SU-DHL-6 (cell line): ENCODE results near the gene INO80.

Experiments
- H2AFZ ChIP-seq: fragments of 200-600 bp; sonication (generic); 2 replicates; pipeline ENCODE4 v1.6.1; 2014; ENCODE audit warnings: low read depth, mild to moderate bottlenecking, moderate library complexity, mixed read lengths, antibody characterized with exemption, low read length; ENCODE audit not compliant: severe bottlenecking
- H3F3A ChIP-seq: fragments of 200-600 bp; shearing (Covaris generic); 2 replicates; pipeline ENCODE4 v1.6.0; 2016; ENCODE audit warnings: antibody characterized with exemption, mild to moderate bottlenecking; ENCODE audit not compliant: insufficient read depth
- H3K27ac ChIP-seq: fragments of 200-600 bp; sonication (generic); 2 replicates; pipeline ENCODE4 v1.5.1; 2016; ENCODE audit warnings: low read depth, mild to moderate bottlenecking, low read length, moderate library complexity, mixed read lengths
- H3K27me3 ChIP-seq: fragments of 200-600 bp; sonication (generic), shearing (Covaris generic); 2 replicates; pipeline ENCODE4 v1.6.0; 2014; ENCODE audit warnings: mild to moderate bottlenecking, low read length
- H3K36me3 ChIP-seq: fragments of 200-600 bp; sonication (generic); 2 replicates; pipeline ENCODE4 v1.6.1; 2014; ENCODE audit warnings: mild to moderate bottlenecking, low read length, mixed read lengths
- H3K4me2 ChIP-seq: fragments of 300-600, 200-600 bp; shearing (Covaris generic), sonication (generic); 2 replicates; pipeline ENCODE4 v1.6.0; 2014; ENCODE audit warnings: low read length, low read depth, mild to moderate bottlenecking; ENCODE audit not compliant: poor library complexity, severe bottlenecking
- H3K4me3 ChIP-seq: fragments of 200-600 bp; sonication (generic); 2 replicates; pipeline ENCODE4 v1.5.1; 2014; ENCODE audit warnings: antibody characterized with exemption, low read length, mild to moderate bottlenecking, mixed read lengths; ENCODE audit not compliant: insufficient read depth, poor library complexity, severe bottlenecking
- H3K79me2 ChIP-seq: fragments of 200-600 bp; sonication (generic); 2 replicates; pipeline ENCODE4 v1.6.1; 2014; ENCODE audit warnings: mild to moderate bottlenecking, low read length, moderate library complexity; ENCODE audit not compliant: insufficient read depth
- H3K9ac ChIP-seq: fragments of 200-600 bp; sonication (generic); 2 replicates; pipeline ENCODE4 v1.7.0; 2014; ENCODE audit warnings: mild to moderate bottlenecking, low read length
- H3K9me2 ChIP-seq: fragments of 200-600 bp; sonication (generic); replicated peaks from 2 replicates; pipeline ENCODE4 v1.6.1; 2014; ENCODE audit warnings: low read length; ENCODE audit not compliant: insufficient read depth
- H3K9me3 ChIP-seq: fragments of 200-600 bp; sonication (generic); 2 replicates; pipeline ENCODE4 v1.6.1; 2014; ENCODE audit warnings: low read length, mixed read lengths; ENCODE audit not compliant: insufficient read depth
- H4K20me1 ChIP-seq: fragments of 200-600 bp; sonication (generic); 2 replicates; pipeline ENCODE4 v1.6.1; 2014; ENCODE audit warnings: low read depth, mild to moderate bottlenecking, antibody characterized with exemption, low read length, moderate library complexity, mixed read lengths
- CTCF ChIP-seq: fragments of 200-600 bp; sonication (generic); IDR thresholded peaks from one replicate; pipeline ENCODE4 v1.5.1; 2017; ENCODE audit warnings: antibody characterized with exemption, mild to moderate bottlenecking, low read length, moderate library complexity; ENCODE audit not compliant: insufficient read depth, poor library complexity, severe bottlenecking
- EZH2phosphoT487 ChIP-seq: fragments of 200-600 bp; sonication (generic), shearing (Covaris generic); conservative IDR thresholded peaks from 2 replicates; pipeline ENCODE4 v1.6.1; 2018; ENCODE audit warnings: mild to moderate bottlenecking, antibody characterized with exemption, low read length, moderate library complexity, mixed read lengths

The INO80 gene

DNA sequence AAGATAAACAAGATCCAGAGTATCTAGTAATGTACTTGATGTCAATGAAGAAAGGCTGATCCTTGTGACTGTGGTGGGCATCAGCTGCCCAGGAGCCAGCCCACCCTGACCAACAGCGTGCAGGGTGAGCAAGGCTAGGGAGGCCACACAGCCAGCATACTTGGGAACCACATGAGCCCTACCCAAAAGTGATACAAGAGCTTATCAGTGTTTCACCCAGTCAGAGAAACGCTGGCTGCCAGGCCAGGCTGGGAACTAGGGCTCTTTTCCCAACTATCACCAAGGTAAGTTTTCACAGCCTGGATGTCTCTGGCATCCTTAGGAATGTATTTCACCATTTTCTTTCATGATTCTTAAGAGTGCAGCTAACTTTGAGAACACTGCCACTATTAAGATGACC, 137.9 kb downstream of the INO80 start:
- Histone ChIP-seq H3F3A (no peaks in the 10 kb centered on the region), H4K20me1 (no peaks in the 10 kb centered on the region), H3K4me3 (no peak overlapping the region), H3K27ac (no peak overlapping the region), H3K27me3 (no peaks in the 10 kb centered on the region), H3K9me3 (no peaks in the 10 kb centered on the region), H2AFZ (no peak overlapping the region), H3K4me2 (no peak overlapping the region), H3K9ac (no peak overlapping the region), H3K79me2 (no peaks in the 10 kb centered on the region), H3K36me3 (peaks cover under 1% of the 10 kb centered on the region; the same call in 1 of the 2 replicates), H3K9me2 (no peaks in the 10 kb centered on the region)
- no peak for TF ChIP-seq EZH2phosphoT487
- no peak for TF ChIP-seq CTCF

DNA sequence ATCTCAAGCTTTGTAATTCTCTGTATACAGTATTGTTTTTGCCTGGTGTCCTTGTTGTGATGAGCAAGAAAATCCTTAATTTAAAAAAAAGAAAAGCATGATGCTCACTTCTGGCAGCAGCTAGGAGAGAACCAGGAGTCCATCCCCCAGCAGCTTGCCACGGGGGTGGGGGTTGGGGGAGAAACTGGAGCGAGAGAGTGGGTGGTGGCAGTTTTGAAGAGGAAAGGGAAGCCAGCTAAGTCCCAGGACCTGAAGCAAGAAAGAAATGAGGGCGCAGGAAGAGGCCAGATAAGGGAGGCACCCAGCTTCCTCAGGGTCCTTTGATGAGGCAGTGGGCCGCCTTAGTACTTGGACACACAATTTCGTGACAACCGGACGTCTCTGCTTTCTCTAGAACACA, 139.3 kb downstream of the INO80 start:
- no peaks in the 10 kb centered on the region for H3F3A ChIP-seq
- no peak overlapping the region for H3K4me2 ChIP-seq
- H4K20me1 ChIP-seq: no peaks in the 10 kb centered on the region
- no peak overlapping the region for H2AFZ ChIP-seq
- no peak overlapping the region for H3K27ac ChIP-seq
- no peaks in the 10 kb centered on the region for H3K9me3 ChIP-seq
- no peaks in the 10 kb centered on the region; the same call in 1 of the 2 replicates for H3K36me3 ChIP-seq
- TF ChIP-seq CTCF (no peak), EZH2phosphoT487 (no peak)
- no peaks in the 10 kb centered on the region for H3K9me2 ChIP-seq
- no peaks in the 10 kb centered on the region for H3K27me3 ChIP-seq
- no peak overlapping the region for H3K4me3 ChIP-seq
- no peak overlapping the region for H3K9ac ChIP-seq
- no peaks in the 10 kb centered on the region for H3K79me2 ChIP-seq

- Histone ChIP-seq H4K20me1 (no peaks in the 10 kb centered on the region), H3K9ac (no peak overlapping the region), H2AFZ (no peak overlapping the region), H3K4me3 (no peak overlapping the region), H3K27me3 (no peaks in the 10 kb centered on the region), H3F3A (no peaks in the 10 kb centered on the region), H3K9me2 (no peaks in the 10 kb centered on the region), H3K9me3 (no peaks in the 10 kb centered on the region), H3K79me2 (no peaks in the 10 kb centered on the region), H3K4me2 (no peak overlapping the region), H3K36me3 (no peaks in the 10 kb centered on the region; the same call in 1 of the 2 replicates), H3K27ac (no peak overlapping the region)
- TF ChIP-seq CTCF (no peak), EZH2phosphoT487 (no peak)
These were observed 141.2 kb downstream of the INO80 start for GRCh38 chr15:40974879-40975278.
